Prostate gland (tissue), 2 donors: Measurements from ENCODE around the gene DCAF4L1. TPM values are rescaled to one million over a fixed set of nuclear protein-coding genes. Genes with fewer than 3 reads are reported as not detected.

Experiments
- DNase-seq: peaks from one replicate; pipeline ENCODE4 v3.0.0-alpha.2; 2019; ENCODE audit warnings: low spot score
- H3K27ac ChIP-seq, 2 donors: fragments of 200-600 bp; sonication (generic); 2 replicates each; pipeline ENCODE4 v1.5.1; 2017 to 2019
- H3K27me3 ChIP-seq: fragments of 200-600 bp; sonication (generic); replicated peaks from 2 replicates; pipeline ENCODE4 v1.5.1; 2019; ENCODE audit not compliant: insufficient read depth
- H3K36me3 ChIP-seq, 2 donors: fragments of 200-600 bp; sonication (generic); 1 replicate in 1 of 2; 2 replicates in 1 of 2; pipeline versions ENCODE4 v1.5.1 to v1.8.1; 2017 to 2019
- H3K4me1 ChIP-seq: fragments of 200-600 bp; sonication (generic); replicated peaks from 2 replicates; pipeline ENCODE4 v1.5.1; 2019
- H3K4me3 ChIP-seq, 2 donors: fragments of 200-600 bp; sonication (generic); 2 replicates each; pipeline ENCODE4 v1.5.1; 2017 to 2019
- H3K9me3 ChIP-seq: fragments of 200-600 bp; sonication (generic); 2 replicates; pipeline ENCODE4 v1.5.1; 2017
- CTCF ChIP-seq, 4 experiments: fragments of 200-600 bp in 2 of 4; fragments of 450-650 bp in 2 of 4; sonication (generic) in 2 of 4; IDR thresholded peaks; 1 replicate in 3 of 4; 2 replicates in 1 of 4; pipeline ENCODE4 v1.5.1; 2016 to 2019; ENCODE audit warnings: antibody characterized with exemption in 4 of 4, mild to moderate bottlenecking in 2 of 4, moderate library complexity in 2 of 4
- POLR2A ChIP-seq: fragments of 450-650 bp; IDR thresholded peaks from one replicate; pipeline ENCODE4 v1.6.1; 2016; ENCODE audit warnings: antibody characterized with exemption, mild to moderate bottlenecking
- POLR2AphosphoS5 ChIP-seq: sonication (generic); formaldehyde crosslinking; IDR thresholded peaks from one replicate; pipeline ENCODE4 v1.6.1; 2017; ENCODE audit warnings: antibody characterized with exemption
- WGBS: methylation state at CpG from one replicate; pipeline ENCODE4 v1.1.5; 2018; 5-methylcytosine and 5-hydroxymethylcytosine counted together
- intact Hi-C: fragments of 100-400 bp; cut with DNase I; formaldehyde crosslinking; loops from one replicate; pipeline ENCODE4 v1.14.2; 2022
- total RNA-seq, 2 donors: library from RNA; depleted of rRNA; stranded (reverse); fragments of >200 nt; gene quantifications; one replicate each; pipeline ENCODE4 v1.1.0, GENCODE V29; 2016

DCAF4L1 gene
- total RNA-seq, 2 donors from 2014 or later: 0.32 to 37.5 TPM

- whole genome bisulfite sequencing: 98% methylated on average over 1 of the region's 1 CpG
- no peaks in the 10 kb centered on the region for H3K9me3 ChIP-seq
- H3K4me1 ChIP-seq: no peaks in the 10 kb centered on the region
- DNase-seq: no peak
- no peak overlapping the region for H3K4me3 ChIP-seq
- no peak overlapping the region for H3K27ac ChIP-seq
- TF ChIP-seq POLR2AphosphoS5 (no peak), CTCF (IDR thresholded peaks at IDR 0.05) (no peak), POLR2A (no peak)
- no peaks in the 10 kb centered on the region for H3K36me3 ChIP-seq
- intact Hi-C loops: no loop called here
- no peaks in the 10 kb centered on the region for H3K27me3 ChIP-seq
Measured at GRCh38 chr4:41964401-41964800, 17.2 kb upstream of the DCAF4L1 start.

DNA sequence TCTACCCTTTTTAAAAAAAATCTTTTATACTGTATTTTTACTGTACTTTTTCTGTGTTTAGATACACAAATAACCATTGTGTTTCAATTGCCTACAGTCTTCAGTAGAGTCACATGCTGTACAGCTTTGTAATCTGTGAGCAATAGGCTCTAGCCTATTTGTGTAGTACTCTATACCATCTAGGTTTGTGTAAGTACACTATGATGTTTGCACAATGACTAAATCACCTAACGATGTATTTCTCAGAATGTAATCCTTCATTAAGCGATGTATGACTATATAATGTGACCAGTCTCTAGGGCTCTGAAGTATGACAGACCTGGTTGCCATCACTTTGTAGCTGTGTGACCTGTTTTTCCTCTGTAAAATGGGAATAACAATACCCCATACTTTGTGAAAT is 14.2 kb upstream of the DCAF4L1 start:
- no peaks in the 10 kb centered on the region for H3K9me3 ChIP-seq
- H3K4me1 ChIP-seq: no peaks in the 10 kb centered on the region
- no peaks in the 10 kb centered on the region for H3K36me3 ChIP-seq
- no peak overlapping the region for H3K27ac ChIP-seq
- H3K27me3 ChIP-seq: no peaks in the 10 kb centered on the region
- TF ChIP-seq POLR2A: no peak
- no peak for TF ChIP-seq CTCF (IDR thresholded peaks at IDR 0.05)
- TF ChIP-seq POLR2AphosphoS5: no peak
- DNase-seq: no peak
- intact Hi-C loops: no loop called here
- WGBS: 90% methylated on average over 2 of the region's 2 CpGs
- H3K4me3 ChIP-seq: no peak overlapping the region

- Histone ChIP-seq H3K27me3 (no peaks in the 10 kb centered on the region), H3K4me3 (no peak overlapping the region), H3K27ac (no peak overlapping the region), H3K36me3 (no peaks in the 10 kb centered on the region), H3K4me1 (no peaks in the 10 kb centered on the region), H3K9me3 (no peaks in the 10 kb centered on the region)
- no peak for TF ChIP-seq POLR2AphosphoS5
- TF ChIP-seq POLR2A: no peak
- TF ChIP-seq CTCF (IDR thresholded peaks at IDR 0.05): no peak
- intact Hi-C loops: no loop called here
- no peak for DNase-seq
Measured at GRCh38 chr4:41969671-41970070, 11.9 kb upstream of the DCAF4L1 start.

DNA sequence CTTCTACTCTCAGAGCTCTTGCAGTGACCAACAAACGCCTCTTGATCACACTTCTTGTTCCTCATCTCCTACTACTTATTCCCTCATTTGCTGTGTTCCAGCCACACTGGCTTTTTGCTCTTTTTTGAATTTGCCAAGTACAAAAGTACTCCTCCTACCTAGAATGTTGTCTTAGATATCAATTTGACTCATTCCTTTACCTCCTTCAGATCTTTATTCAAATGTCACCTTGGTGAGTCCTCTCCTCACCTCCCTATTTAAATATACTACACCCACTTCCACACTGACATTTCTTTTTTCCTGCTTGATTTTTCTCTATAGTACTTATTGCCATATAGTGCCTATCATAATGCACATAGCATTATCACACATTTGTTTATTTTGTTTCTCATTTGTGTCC is 6.2 kb upstream of the DCAF4L1 start:
- H3K9me3 ChIP-seq: no peaks in the 10 kb centered on the region
- DNase-seq: no peak
- no peak overlapping the region for H3K4me3 ChIP-seq
- no peak overlapping the region for H3K27ac ChIP-seq
- H3K4me1 ChIP-seq: no peaks in the 10 kb centered on the region
- intact Hi-C loops: no loop called here
- no peaks in the 10 kb centered on the region for H3K36me3 ChIP-seq
- TF ChIP-seq CTCF (IDR thresholded peaks at IDR 0.05) (no peak), POLR2AphosphoS5 (no peak), POLR2A (no peak)
- 78% methylated on average over 1 of the region's 1 CpG for WGBS
- H3K27me3 ChIP-seq: no peaks in the 10 kb centered on the region

GRCh38 chr4:41976775-41977516 is 4.6 kb upstream of the DCAF4L1 start:
- WGBS: 45% methylated on average over 1 of the region's 1 CpG
- no peak for TF ChIP-seq POLR2AphosphoS5
- no peak for TF ChIP-seq POLR2A
- TF ChIP-seq CTCF (IDR thresholded peaks at IDR 0.05): no peak
- Histone ChIP-seq H3K4me3 (no peak overlapping the region), H3K4me1 (no peaks in the 10 kb centered on the region), H3K27me3 (no peaks in the 10 kb centered on the region), H3K9me3 (no peaks in the 10 kb centered on the region), H3K27ac (no peak overlapping the region), H3K36me3 (no peaks in the 10 kb centered on the region)
- intact Hi-C loops: no loop called here
- DNase-seq: no peak
